GM20000 (cell line): ENCODE data around the gene HEATR5B.
A peak's percentile ranks its signal among the peaks of the same experiment; 100 is the strongest.

Experiments
- DNase-seq: peaks from one replicate; pipeline ENCODE4 v3.0.0; 2012; ENCODE audit warnings: low spot score
- TF ChIP-seq, protein P1 (sequence below): IDR thresholded peaks from 2 replicates; pipeline ENCODE4 v1.5.1; 2012; ENCODE audit warnings: mild to moderate bottlenecking, control low read depth; ENCODE audit errors: extremely low read depth, missing control alignments

HEATR5B gene

DNA sequence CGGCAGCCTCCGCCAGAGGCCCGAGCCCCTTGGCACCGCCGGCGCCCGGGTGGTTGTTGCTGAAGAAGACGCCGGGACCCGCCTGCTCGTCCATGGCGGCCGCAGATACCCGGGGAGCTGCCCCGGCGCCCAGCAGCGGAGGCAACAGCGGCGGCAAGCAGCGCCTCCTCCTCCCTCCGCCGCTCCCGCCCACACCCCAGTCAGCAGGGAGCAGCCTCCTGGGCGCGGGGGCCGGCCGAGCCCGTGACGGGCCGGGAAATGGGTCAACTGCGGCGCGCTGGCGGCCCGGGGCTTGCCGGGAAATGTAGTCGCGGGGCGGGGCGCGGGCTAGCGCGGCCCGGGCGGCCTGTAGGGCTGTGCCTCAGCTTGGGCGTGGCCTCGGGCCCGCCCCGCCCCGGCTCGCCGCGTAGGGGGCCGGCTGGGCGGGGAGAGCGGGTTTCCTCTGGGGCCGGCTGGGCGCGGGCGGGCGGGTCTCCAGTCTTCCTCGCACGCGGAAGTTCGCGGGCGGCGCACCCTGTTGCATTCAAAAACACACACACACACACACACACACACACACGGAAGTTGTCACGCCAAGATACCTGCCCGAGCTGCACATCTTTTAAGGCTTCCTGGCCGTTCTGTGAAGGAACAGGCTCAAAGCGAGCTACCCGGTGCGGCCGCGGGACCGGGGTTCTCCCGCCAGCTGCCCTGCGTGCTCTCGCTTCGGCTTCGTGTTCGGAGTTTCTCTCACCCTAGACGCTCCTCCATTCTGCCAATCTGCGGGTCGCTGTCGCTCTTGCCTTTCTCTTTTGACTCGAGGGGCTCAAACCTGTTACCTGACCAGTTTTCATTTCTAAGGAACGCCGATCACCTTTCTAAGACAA lies 117.6 kb downstream of the HEATR5B start, which contains the start of gene STRN:
Gene STRN (minus strand): TSS at position 167 of the 866 bp plus-strand sequence. CDS start 73 bp downstream, at position 94.
- peak; percentile 99 for DNase-seq
- TF ChIP-seq, protein P1, sequence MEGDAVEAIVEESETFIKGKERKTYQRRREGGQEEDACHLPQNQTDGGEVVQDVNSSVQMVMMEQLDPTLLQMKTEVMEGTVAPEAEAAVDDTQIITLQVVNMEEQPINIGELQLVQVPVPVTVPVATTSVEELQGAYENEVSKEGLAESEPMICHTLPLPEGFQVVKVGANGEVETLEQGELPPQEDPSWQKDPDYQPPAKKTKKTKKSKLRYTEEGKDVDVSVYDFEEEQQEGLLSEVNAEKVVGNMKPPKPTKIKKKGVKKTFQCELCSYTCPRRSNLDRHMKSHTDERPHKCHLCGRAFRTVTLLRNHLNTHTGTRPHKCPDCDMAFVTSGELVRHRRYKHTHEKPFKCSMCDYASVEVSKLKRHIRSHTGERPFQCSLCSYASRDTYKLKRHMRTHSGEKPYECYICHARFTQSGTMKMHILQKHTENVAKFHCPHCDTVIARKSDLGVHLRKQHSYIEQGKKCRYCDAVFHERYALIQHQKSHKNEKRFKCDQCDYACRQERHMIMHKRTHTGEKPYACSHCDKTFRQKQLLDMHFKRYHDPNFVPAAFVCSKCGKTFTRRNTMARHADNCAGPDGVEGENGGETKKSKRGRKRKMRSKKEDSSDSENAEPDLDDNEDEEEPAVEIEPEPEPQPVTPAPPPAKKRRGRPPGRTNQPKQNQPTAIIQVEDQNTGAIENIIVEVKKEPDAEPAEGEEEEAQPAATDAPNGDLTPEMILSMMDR = no peak

GRCh38 chr2:36965751-36966369 lies 118.3 kb downstream of the HEATR5B start:
- DNase-seq = peak; percentile 51

DNA sequence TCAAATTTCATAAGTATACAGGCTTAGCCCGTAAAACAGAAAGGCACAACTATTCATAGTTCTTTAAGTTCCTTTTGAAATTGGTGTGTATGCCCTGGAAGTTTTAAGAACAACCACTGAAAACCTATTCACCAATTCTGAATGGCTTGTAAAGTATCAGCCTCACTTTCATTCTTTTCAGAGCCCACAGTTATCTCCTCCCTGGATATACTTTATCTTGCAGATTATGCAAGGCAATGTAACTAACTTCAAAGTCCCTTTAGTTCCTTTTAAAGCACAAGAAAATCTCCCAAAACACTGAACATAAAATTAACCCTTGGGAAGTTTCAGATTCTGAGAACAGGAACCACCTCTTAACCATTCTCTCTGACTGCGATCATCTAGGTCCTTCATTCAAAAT lies 119.0 kb downstream of the HEATR5B start:
- no peak for DNase-seq
- TF ChIP-seq, protein P1 = no peak

More at GRCh38 chr2:36965751-36966369, 118.3 kb downstream of the HEATR5B start:
- TF ChIP-seq, protein P1 = no peak

GRCh38 chr2:36964496-36965058 lies 119.6 kb downstream of the HEATR5B start:
- no peak for DNase-seq
- TF ChIP-seq, protein P1 = no peak

- no peak for DNase-seq
- TF ChIP-seq, protein P1 = no peak
These were observed 120.4 kb downstream of the HEATR5B start for GRCh38 chr2:36963734-36964133.

GRCh38 chr2:36963106-36963505 lies 121.1 kb downstream of the HEATR5B start:
- no peak for DNase-seq
- TF ChIP-seq, protein P1 = no peak

DNA sequence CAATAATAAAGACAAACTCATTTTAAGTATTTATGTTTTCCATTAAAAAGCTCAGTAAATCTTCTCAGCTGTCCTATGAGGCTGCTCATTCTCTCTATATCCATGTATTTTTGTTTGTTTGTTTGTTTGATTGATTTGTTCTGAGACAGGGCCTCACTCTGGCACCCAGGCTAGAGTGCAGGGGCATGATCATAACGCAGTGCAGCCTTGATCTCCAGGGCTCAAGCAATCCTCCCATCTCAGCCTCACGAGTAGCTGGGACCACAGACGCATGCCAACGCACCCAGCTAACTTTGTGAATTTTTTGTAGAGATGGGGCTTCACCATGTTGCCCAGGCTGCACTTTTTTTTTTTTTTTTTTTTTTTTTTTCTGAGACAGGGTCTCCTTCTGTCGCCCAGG lies 123.4 kb downstream of the HEATR5B start:
- TF ChIP-seq, protein P1 = no peak
- DNase-seq = no peak
